Endothelial cell of umbilical vein (primary cell): ENCODE results near the gene HSPA1A. TPM values are rescaled to one million over a fixed set of nuclear protein-coding genes. Genes with fewer than 3 reads are reported as not detected.

Experiments
- BruUV-seq: library from RNA; stranded (reverse); fragments of 400-500 nt; replicated peaks from 2 replicates; lab custom pipeline; 2021; lab: Mats Ljungman, UMichigan
- CTCF ChIA-PET: fragments of 300-600, 350-600 bp; sonication (Branson Sonifier 250); formaldehyde crosslinking; loops from one replicate; lab custom pipeline; 2021; ENCODE audit warnings: antibody characterized with exemption, inconsistent platforms; lab: Charles Lee
- POLR2A ChIA-PET: fragments of 300-600, 350-600 bp; sonication (Branson Sonifier 250); formaldehyde crosslinking; loops from one replicate; lab custom pipeline; 2021; ENCODE audit warnings: antibody characterized with exemption, inconsistent platforms; lab: Charles Lee
- DNase-seq: peaks from one replicate; pipeline ENCODE4 v3.0.0-alpha.2; 2011; ENCODE audit warnings: low read depth, low spot score
- FAIRE-seq: peaks from 2 replicates; lab custom pipeline; 2011; peaks lifted over from hg19 to GRCh38; lab: Jason Lieb, UNC
- H2AFZ ChIP-seq: 2 replicates; pipeline ENCODE4 v1.6.0; 2012; ENCODE audit warnings: low read depth, low read length, control low read depth, inconsistent platforms
- H3K27ac ChIP-seq: 2 replicates; pipeline ENCODE4 v1.5.1; 2011; ENCODE audit warnings: low read depth, mild to moderate bottlenecking, control low read depth, low read length, moderate library complexity; ENCODE audit not compliant: insufficient read depth
- H3K27me3 ChIP-seq, 2 experiments: 2 replicates each; pipeline versions ENCODE4 v1.6.0 to v1.6.1; 2011; ENCODE audit warnings: low read length in 2 of 2, mixed read lengths in 1 of 2; ENCODE audit not compliant: control insufficient read depth in 2 of 2, insufficient read depth in 2 of 2
- H3K36me3 ChIP-seq, 2 experiments: 2 replicates in 1 of 2; 3 replicates in 1 of 2; pipeline ENCODE4 v1.5.1; 2011; ENCODE audit warnings: low read length in 2 of 2, mild to moderate bottlenecking in 1 of 2, moderate library complexity in 1 of 2; ENCODE audit not compliant: control insufficient read depth in 2 of 2, insufficient read depth in 2 of 2; ENCODE audit errors: extremely low read depth in 1 of 2
- H3K4me1 ChIP-seq: 3 replicates; pipeline ENCODE4 v1.5.1; 2011; ENCODE audit warnings: mild to moderate bottlenecking, low read length; ENCODE audit not compliant: control insufficient read depth, insufficient read depth; ENCODE audit errors: extremely low read depth
- H3K4me2 ChIP-seq: 2 replicates; pipeline ENCODE4 v1.6.1; 2011; ENCODE audit warnings: low read length, control low read depth, mixed read lengths; ENCODE audit not compliant: insufficient read depth
- H3K4me3 ChIP-seq, 3 experiments: fragments of 200-600 bp in 1 of 3; sonication (generic), shearing (Covaris generic) in 1 of 3; replicated peaks in 1 of 3; 2 replicates each; pipeline ENCODE4 v1.5.1; 2011 to 2016; ENCODE audit warnings: control low read depth in 3 of 3, low read length in 3 of 3, mild to moderate bottlenecking in 2 of 3, inconsistent platforms in 1 of 3, low read depth in 1 of 3, moderate library complexity in 1 of 3; ENCODE audit not compliant: insufficient read depth in 1 of 3
- H3K79me2 ChIP-seq: 2 replicates; pipeline ENCODE4 v1.6.0; 2012; ENCODE audit warnings: low read length, inconsistent platforms; ENCODE audit not compliant: control insufficient read depth, insufficient read depth
- H3K9ac ChIP-seq: replicated peaks from 2 replicates; pipeline ENCODE3; 2011; ENCODE audit warnings: low read length, control low read depth; ENCODE audit not compliant: insufficient read depth; ENCODE audit errors: extremely low read depth
- H3K9me1 ChIP-seq: replicated peaks from 3 replicates; pipeline ENCODE4 v1.6.0; 2011; ENCODE audit warnings: mild to moderate bottlenecking, low read length; ENCODE audit not compliant: control insufficient read depth, insufficient read depth; ENCODE audit errors: extremely low read depth
- H3K9me3 ChIP-seq: replicated peaks from 2 replicates; pipeline ENCODE4 v1.5.1; 2012; ENCODE audit warnings: low read length, inconsistent platforms; ENCODE audit not compliant: control insufficient read depth, insufficient read depth
- H4K20me1 ChIP-seq: replicated peaks from 2 replicates; pipeline ENCODE3; 2011; ENCODE audit warnings: mild to moderate bottlenecking, low read length; ENCODE audit not compliant: control insufficient read depth, insufficient read depth; ENCODE audit errors: extremely low read depth
- CTCF ChIP-seq, 2 donors: IDR thresholded peaks; 1 replicate in 1 of 2; 2 replicates in 1 of 2; pipeline ENCODE4 v1.5.1; 2011; ENCODE audit warnings: low read length in 2 of 2, mild to moderate bottlenecking in 2 of 2, moderate library complexity in 2 of 2, control low read depth in 1 of 2, inconsistent platforms in 1 of 2, low read depth in 1 of 2; ENCODE audit not compliant: insufficient read depth in 1 of 2; ENCODE audit errors: extremely low read depth in 1 of 2
- EZH2 ChIP-seq: IDR thresholded peaks from 2 replicates; pipeline ENCODE4 v1.6.1; 2012; ENCODE audit warnings: borderline replicate concordance, low read depth, mild to moderate bottlenecking, moderate library complexity, low read length, inconsistent platforms; ENCODE audit not compliant: severe bottlenecking
- FOS ChIP-seq: IDR thresholded peaks from 2 replicates; pipeline ENCODE4 v1.6.1; 2011; ENCODE audit warnings: mild to moderate bottlenecking, low read length, moderate library complexity, borderline replicate concordance; ENCODE audit not compliant: insufficient read depth
- GATA2 ChIP-seq: IDR thresholded peaks from 2 replicates; pipeline ENCODE4 v1.7.0; 2011; ENCODE audit warnings: low read depth, mild to moderate bottlenecking, moderate library complexity, mixed read lengths, low read length; ENCODE audit not compliant: insufficient read length, insufficient read depth
- JUN ChIP-seq: IDR thresholded peaks from 2 replicates; pipeline ENCODE4 v1.6.1; 2011; ENCODE audit warnings: borderline replicate concordance, low read depth; ENCODE audit not compliant: insufficient read length, insufficient read depth
- MAX ChIP-seq: IDR thresholded peaks from 2 replicates; pipeline ENCODE4 v1.6.1; 2011; ENCODE audit not compliant: insufficient read depth, insufficient read length
- MYC ChIP-seq: IDR thresholded peaks from one replicate; pipeline ENCODE4 v1.6.1; 2011; ENCODE audit warnings: mild to moderate bottlenecking, low read depth, low read length
- POLR2A ChIP-seq: IDR thresholded peaks from 2 replicates; pipeline ENCODE4 v1.6.1; 2012; ENCODE audit warnings: low read depth, mild to moderate bottlenecking, control low read depth, low read length
- POLR2AphosphoS5 ChIP-seq: IDR thresholded peaks from 2 replicates; pipeline ENCODE4 v1.6.1; 2012; ENCODE audit warnings: low read depth, mild to moderate bottlenecking, control low read depth, low read length, moderate library complexity; ENCODE audit not compliant: insufficient read depth
- dilution Hi-C: fragments of 300-500 bp; cut with MboI; formaldehyde crosslinking; loops from one replicate; pipeline ENCODE4 v1.15.0; 2019; ENCODE audit warnings: low sequenced_read_pairs; ENCODE audit not compliant: extremely low pct_ligation_motif_present
- intact Hi-C: fragments of 100-400 bp; cut with micrococcal nuclease; formaldehyde crosslinking; loops from one replicate; pipeline ENCODE4 v1.10.0; 2022
- polyA plus RNA-seq, 4 experiments: library from polyadenylated mRNA; depleted of rRNA in 3 of 4; stranded (reverse) in 3 of 4; unstranded in 1 of 4; fragments of >200 nt; gene quantifications; 2 replicates each; pipeline versions ENCODE4 v1.2.1 to v1.2.3, GENCODE V29; 2011 to 2012; ENCODE audit warnings: missing spikeins in 1 of 4
- total RNA-seq: library from RNA; stranded (reverse); gene quantifications from 2 replicates; pipeline ENCODE4 v1.2.3, GENCODE V29; 2021

Gene HSPA1A
- total and polyA plus RNA-seq, 2 donors (not counting 3 experiments of a cell fraction or from before 2014, with no cell fraction given), result 56.0 to 58.3 TPM

- Histone ChIP-seq H2AFZ (no peak overlapping the region), H3K4me3 (no peak overlapping the region), H3K36me3 (peaks cover 8 to 45% of the 10 kb centered on the region in 2 experiments), H3K9ac (no peak overlapping the region), H3K27me3 (no peaks in the 10 kb centered on the region), H4K20me1 (no peaks in the 10 kb centered on the region), H3K9me3 (no peaks in the 10 kb centered on the region), H3K4me1 (peaks cover 4% of the 10 kb centered on the region), H3K4me2 (no peak overlapping the region), H3K27ac (no peak overlapping the region), H3K79me2 (no peaks in the 10 kb centered on the region), H3K9me1 (no peaks in the 10 kb centered on the region)
- ChIA-PET CTCF (interaction anchor here (0.9 to 2.3 kb wide), 2 partner anchors 10 to 11 kb away, joined by 3 to 14 read pairs; no protein-coding TSS in a partner anchor), POLR2A (no interaction called here)
- DNase-seq (no peak), FAIRE-seq (no peak)
- dilution Hi-C loops (no loop called here), intact Hi-C loops (no loop called here)
- no peak for TF ChIP-seq POLR2A
- TF ChIP-seq FOS, result no peak
- no peak for TF ChIP-seq POLR2AphosphoS5
- TF ChIP-seq MYC, result no peak
- TF ChIP-seq EZH2, result no peak
- TF ChIP-seq GATA2, result no peak
- TF ChIP-seq MAX, result no peak
- no peak for TF ChIP-seq CTCF (IDR thresholded peaks at IDR 0.05; ENCODE audit: extremely low read depth in 1 of 2, insufficient read depth in 1 of 2, low read depth in 1 of 2, low read length in 2 of 2)
- TF ChIP-seq JUN, result no peak
- BruUV-seq, result no TSS peak
Observed at GRCh38 chr6:31780507-31781243, 34.7 kb upstream of the HSPA1A start.
